K562 (cell line): ENCODE results near the gene ZDHHC8. TPM values are rescaled to one million over a fixed set of nuclear protein-coding genes. Genes with fewer than 3 reads are reported as not detected.

Source experiments
- BRD4 ChIP-seq: fragments of 200-600 bp; sonication (generic); IDR thresholded peaks from 2 replicates; pipeline ENCODE4 v1.6.1; 2017; ENCODE audit warnings: inconsistent platforms
- CBFA2T3 ChIP-seq: fragments of 450-650 bp; IDR thresholded peaks from 2 replicates; pipeline ENCODE4 v1.6.1; 2017
- CHD4 ChIP-seq: fragments of 200-600 bp; sonication (generic); IDR thresholded peaks from 3 replicates; pipeline ENCODE4 v1.6.1; 2012; ENCODE audit warnings: low read depth, mild to moderate bottlenecking, mixed read lengths, low read length, inconsistent platforms; ENCODE audit not compliant: insufficient read depth, insufficient replicate concordance, poor library complexity, severe bottlenecking
- FOXK1 ChIP-seq: sonication (generic); formaldehyde crosslinking; IDR thresholded peaks from 2 replicates; pipeline ENCODE4 v1.8.0; 2022; ENCODE audit warnings: missing genetic modification reagents, mild to moderate bottlenecking, borderline replicate concordance
- MBD2 ChIP-seq: sonication (generic); IDR thresholded peaks from 2 replicates; pipeline ENCODE4 v1.6.1; 2016; ENCODE audit warnings: low read depth, borderline replicate concordance
- MECOM ChIP-seq: fragments of 250-450 bp; sonication (Bioruptor Pico); IDR thresholded peaks from 2 replicates; pipeline ENCODE4 v1.8.0; 2022; ENCODE audit warnings: inconsistent platforms
- MTA1 ChIP-seq: fragments of 450-650 bp; IDR thresholded peaks from 2 replicates; pipeline ENCODE4 v1.6.1; 2017; ENCODE audit warnings: borderline replicate concordance
- NCOA6 ChIP-seq: fragments of 450-650 bp; IDR thresholded peaks from 2 replicates; pipeline ENCODE4 v1.6.1; 2017; ENCODE audit warnings: mild to moderate bottlenecking
- NRF1 ChIP-seq, 2 experiments: fragments of 450-650 bp; IDR thresholded peaks in 1 of 2; conservative IDR thresholded peaks in 1 of 2; 2 replicates each; pipeline ENCODE4 v1.6.1; 2014; ENCODE audit warnings: mild to moderate bottlenecking in 2 of 2
- SREBF1 ChIP-seq: fragments of 150-350 bp; IDR thresholded peaks from 2 replicates; pipeline ENCODE4 v1.6.1; 2014; ENCODE audit warnings: antibody characterized with exemption, low read depth, low read length, borderline replicate concordance
- STAT5A ChIP-seq: IDR thresholded peaks from 2 replicates; pipeline ENCODE4 v1.6.1; 2012; ENCODE audit warnings: low read length, inconsistent platforms, borderline replicate concordance
- TBP ChIP-seq: optimal IDR thresholded peaks from 2 replicates; pipeline ENCODE3; 2011; ENCODE audit warnings: low read depth, low read length, improper control_type of control experiment
- TCF3 ChIP-seq: sonication (generic); formaldehyde crosslinking; IDR thresholded peaks from 2 replicates; pipeline ENCODE4 v1.4.0; 2020; ENCODE audit warnings: mild to moderate bottlenecking, missing genetic modification reagents
- ZKSCAN8 ChIP-seq: fragments of 200-800 bp; sonication (Bioruptor generic); IDR thresholded peaks from 2 replicates; pipeline ENCODE4 v1.6.1; 2016; ENCODE audit warnings: missing genetic modification characterization, missing compliant biosample characterization
- ZNF77 ChIP-seq: fragments of 250-450 bp; sonication (Bioruptor Pico); IDR thresholded peaks from 2 replicates; pipeline ENCODE4 v1.5.0; 2020
- polyA plus RNA-seq, 8 experiments: library from polyadenylated mRNA; depleted of rRNA in 4 of 8; stranded (reverse) in 5 of 8; unstranded in 3 of 8; fragments of >200 nt; fragmentation: Nextera tagmentation in 2 of 8; fragmentation: Illumina TruSeq in 1 of 8; extraction: Ambion mirVana in 2 of 8; extraction: Trizol in 1 of 8; gene quantifications; 2 replicates each; pipeline versions ENCODE4 v1.2.1 to v1.2.3, GENCODE V29; 2011 to 2014; ENCODE audit warnings: inconsistent platforms in 1 of 8, missing spikeins in 1 of 8
- total RNA-seq, 7 experiments: library from RNA; depleted of rRNA in 6 of 7; stranded (reverse); fragments of >200 nt in 6 of 7; fragmentation: Illumina TruSeq in 2 of 7; extraction: Trizol in 2 of 7; gene quantifications; 2 replicates each; pipeline versions ENCODE4 v1.2.1 to v1.2.3, GENCODE V29; 2011 to 2021; ENCODE audit warnings: low replicate concordance in 1 of 7
- TF ChIP-seq, protein P1 (sequence below), 2 experiments: fragments of 450-650 bp; IDR thresholded peaks; 2 replicates each; pipeline ENCODE4 v1.6.1; 2016; ENCODE audit warnings: mild to moderate bottlenecking in 2 of 2, borderline replicate concordance in 1 of 2, low read depth in 1 of 2, moderate library complexity in 1 of 2
- TF ChIP-seq, protein P2 (sequence below): fragments of 250-450 bp; sonication (Bioruptor Pico); IDR thresholded peaks from 2 replicates; pipeline ENCODE4 v1.8.0; 2022; ENCODE audit warnings: moderate library complexity, mild to moderate bottlenecking, inconsistent platforms
- TF ChIP-seq, protein P3 (sequence below), 2 experiments: fragments of 450-650 bp in 1 of 2; sonication (generic) in 1 of 2; formaldehyde crosslinking; conservative IDR thresholded peaks; 2 replicates each; pipeline versions ENCODE4 v1.4.0 to v1.8.1; 2020 to 2022; ENCODE audit warnings: mild to moderate bottlenecking in 1 of 2, missing genetic modification reagents in 1 of 2

Gene ZDHHC8
- total and polyA plus RNA-seq, 9 of the 15 experiments (the other 6 are each of a cell fraction or from before 2014, with no cell fraction given): 0.04 to 109 (median 16.4) TPM

DNA sequence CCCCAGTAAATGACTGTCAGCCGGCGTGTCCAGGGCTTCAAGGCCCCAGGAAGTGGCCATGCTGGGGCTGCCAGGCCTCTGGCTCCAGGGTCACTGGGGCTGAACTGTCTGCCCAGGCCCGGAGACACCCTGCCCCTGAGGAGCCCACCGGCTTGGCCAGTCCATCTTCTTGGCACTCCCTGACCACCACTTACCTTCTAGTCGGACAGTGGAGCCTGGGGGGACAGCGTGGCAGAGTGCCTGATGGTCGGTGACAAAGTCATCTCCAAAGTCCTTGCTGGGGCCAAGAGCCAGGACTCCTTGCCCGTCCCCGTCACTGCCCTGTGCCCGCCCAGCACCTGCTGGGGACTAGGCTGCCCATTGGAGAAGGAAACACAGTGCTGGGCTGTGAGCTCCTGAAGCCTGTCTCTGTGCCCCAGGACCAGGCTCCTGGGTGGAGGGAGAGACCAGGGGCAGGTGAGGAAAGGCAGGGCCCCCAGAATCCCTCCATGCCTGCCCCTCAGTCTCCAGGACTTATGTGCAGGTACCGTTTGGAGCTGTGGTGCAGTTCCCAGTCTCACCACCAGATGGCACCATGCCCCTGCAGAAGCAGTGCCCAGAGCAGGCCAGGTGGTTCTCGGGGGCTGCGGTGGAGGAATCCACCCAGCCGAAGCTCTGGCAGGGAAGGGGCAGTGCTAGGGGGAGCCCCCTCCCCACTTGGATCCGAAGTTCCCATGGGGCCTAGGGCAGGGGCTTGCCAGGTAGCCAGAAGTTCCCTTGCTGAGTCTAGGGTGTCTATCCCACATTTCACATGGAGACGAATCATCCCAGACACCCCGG is 25.2 kb downstream of the ZDHHC8 start (continued):
- TF ChIP-seq, protein P1, sequence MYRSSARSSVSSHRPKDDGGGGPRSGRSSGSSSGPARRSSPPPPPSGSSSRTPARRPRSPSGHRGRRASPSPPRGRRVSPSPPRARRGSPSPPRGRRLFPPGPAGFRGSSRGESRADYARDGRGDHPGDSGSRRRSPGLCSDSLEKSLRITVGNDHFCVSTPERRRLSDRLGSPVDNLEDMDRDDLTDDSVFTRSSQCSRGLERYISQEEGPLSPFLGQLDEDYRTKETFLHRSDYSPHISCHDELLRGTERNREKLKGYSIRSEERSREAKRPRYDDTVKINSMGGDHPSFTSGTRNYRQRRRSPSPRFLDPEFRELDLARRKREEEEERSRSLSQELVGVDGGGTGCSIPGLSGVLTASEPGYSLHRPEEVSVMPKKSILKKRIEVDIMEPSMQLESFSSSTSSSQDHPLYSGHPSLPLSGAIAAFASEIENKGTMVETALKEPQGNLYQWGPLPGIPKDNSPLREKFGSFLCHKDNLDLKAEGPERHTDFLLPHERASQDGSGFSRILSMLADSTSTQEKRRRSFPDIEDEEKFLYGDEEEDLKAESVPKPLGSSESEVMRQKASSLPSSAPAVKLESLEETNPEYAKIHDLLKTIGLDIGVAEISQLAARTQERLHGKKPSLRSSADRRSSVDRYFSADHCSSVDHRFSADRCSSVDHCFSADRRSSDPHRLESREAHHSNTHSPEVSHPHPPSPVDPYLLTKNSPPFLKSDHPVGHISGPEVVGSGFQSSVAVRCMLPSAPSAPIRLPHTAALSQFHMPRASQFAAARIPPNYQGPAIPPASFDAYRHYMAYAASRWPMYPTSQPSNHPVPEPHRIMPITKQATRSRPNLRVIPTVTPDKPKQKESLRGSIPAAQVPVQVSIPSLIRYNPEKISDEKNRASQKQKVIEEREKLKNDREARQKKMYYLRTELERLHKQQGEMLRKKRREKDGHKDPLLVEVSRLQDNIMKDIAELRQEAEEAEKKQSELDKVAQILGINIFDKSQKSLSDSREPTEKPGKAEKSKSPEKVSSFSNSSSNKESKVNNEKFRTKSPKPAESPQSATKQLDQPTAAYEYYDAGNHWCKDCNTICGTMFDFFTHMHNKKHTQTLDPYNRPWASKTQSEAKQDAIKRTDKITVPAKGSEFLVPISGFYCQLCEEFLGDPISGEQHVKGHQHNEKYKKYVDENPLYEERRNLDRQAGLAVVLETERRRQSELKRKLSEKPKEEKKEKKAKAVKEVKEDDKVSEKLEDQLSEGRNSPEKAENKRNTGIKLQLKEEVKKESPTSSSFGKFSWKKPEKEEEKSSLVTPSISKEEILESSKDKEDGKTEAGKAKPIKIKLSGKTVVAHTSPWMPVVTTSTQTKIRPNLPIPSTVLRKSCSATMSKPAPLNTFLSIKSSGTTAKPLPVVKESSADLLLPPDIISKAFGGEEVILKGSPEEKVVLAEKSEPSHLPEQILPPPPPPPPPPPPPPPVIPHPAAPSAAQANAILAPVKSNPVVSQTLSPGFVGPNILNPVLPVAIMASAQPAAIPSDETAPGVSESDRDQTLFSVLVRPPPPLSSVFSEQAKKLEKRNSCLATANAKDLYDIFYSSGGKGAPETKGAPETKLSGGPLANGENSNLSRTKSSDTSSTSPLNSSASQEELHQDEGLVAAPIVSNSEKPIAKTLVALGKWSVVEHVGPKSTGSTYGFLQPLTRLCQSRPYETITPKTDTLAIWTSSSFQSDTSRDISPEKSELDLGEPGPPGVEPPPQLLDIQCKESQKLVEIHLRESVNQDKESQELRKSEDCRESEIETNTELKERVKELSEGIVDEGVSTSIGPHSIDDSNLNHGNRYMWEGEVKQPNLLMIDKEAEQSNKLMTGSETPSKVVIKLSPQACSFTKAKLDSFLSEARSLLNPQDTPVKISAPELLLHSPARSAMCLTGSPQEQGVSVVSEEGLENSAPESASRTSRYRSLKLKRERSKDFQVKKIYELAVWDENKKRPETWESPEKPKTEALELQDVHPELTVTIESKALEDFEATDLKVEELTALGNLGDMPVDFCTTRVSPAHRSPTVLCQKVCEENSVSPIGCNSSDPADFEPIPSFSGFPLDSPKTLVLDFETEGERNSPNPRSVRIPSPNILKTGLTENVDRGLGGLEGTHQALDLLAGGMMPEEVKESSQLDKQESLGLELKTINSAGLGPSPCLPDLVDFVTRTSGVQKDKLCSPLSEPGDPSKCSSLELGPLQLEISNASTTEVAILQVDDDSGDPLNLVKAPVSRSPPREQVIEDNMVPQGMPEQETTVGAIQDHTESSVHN (IDR thresholded peaks at IDR 0.05; ENCODE audit: borderline replicate concordance in 1 of 2, low read depth in 1 of 2): no peak
- TF ChIP-seq SREBF1 (peak; percentile 60; the same call in 1 of the 2 replicates), CHD4 (no peak), MECOM (no peak), NCOA6 (no peak), MBD2 (no peak), NRF1 (conservative IDR thresholded peaks at IDR 0.05 in 1 of 2, IDR thresholded peaks at IDR 0.05 in 1 of 2) (0 out of 4 replicates have a peak, but pooled peaks of 1 of the 2 experiments have one; percentile 26), ZKSCAN8 (CRISPR knock-in tag) (no peak), TCF3 (no peak), STAT5A (no peak), MTA1 (no peak), ZNF77 (CRISPR knock-in tag) (no peak), CBFA2T3 (peak; percentile 19; the same call in 1 of the 2 replicates), TBP (peak; percentile 25), BRD4 (no peak), FOXK1 (CRISPR knock-in tag) (peak; percentile 96; the same call in 1 of the 2 replicates)
- TF ChIP-seq, protein P2, sequence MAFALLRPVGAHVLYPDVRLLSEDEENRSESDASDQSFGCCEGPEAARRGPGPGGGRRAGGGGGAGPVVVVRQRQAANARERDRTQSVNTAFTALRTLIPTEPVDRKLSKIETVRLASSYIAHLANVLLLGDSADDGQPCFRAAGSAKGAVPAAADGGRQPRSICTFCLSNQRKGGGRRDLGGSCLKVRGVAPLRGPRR (CRISPR knock-in tag): no peak
- TF ChIP-seq, protein P3, sequence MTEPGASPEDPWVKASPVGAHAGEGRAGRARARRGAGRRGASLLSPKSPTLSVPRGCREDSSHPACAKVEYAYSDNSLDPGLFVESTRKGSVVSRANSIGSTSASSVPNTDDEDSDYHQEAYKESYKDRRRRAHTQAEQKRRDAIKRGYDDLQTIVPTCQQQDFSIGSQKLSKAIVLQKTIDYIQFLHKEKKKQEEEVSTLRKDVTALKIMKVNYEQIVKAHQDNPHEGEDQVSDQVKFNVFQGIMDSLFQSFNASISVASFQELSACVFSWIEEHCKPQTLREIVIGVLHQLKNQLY (CRISPR knock-in tag; conservative IDR thresholded peaks at IDR 0.05): 0 out of 4 replicates have a peak, but pooled peaks of 1 of the 2 experiments have one; percentile 39
